Activated T-helper 1 cell treated with Interleukin-2 at 50 U/mL for 16 hours (primary cell): Measurements from ENCODE around the gene GCK.

ENCODE experiments used
- DNase-seq: peaks from one replicate; pipeline ENCODE4 v3.0.0-alpha.2; 2020; ENCODE audit warnings: low read depth

Gene GCK

GRCh38 chr7:44116789-44117666 lies 72.2 kb downstream of the GCK start:
- no peak for DNase-seq

DNA sequence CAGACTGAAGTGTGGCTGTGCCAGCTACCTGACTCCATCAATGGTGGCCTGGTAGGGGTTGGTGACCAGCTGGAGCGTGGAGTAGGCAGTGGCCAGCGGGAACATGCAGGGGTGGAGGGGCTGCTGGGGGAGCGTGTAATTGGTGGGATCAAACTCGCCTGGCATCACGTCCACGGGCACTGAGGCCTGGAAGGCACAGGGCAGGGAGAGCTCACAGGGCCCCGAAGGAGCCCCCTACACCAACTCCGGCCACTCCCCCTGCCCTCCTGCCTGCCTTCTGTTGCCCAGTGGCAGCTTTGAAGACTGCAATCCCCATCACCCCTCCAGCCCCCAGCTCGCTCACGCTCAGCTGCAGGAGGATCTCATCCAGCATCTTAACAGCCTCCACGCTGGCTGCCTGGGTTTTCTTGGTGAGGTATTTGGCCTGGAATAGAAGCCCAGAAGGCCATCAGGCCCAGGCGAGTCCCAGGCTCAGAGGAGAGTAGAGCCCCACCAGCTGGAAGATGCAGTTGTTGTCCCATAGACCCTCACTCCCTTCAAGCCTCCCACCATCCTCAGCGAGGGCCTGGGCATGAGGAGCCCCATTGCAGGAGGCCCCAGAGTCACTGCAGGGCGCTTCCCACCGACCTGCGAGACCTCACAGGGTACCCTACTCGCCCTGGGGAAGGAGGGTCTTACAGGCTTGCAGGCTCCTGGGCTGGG lies 73.0 kb downstream of the GCK start:
- DNase-seq: no peak

DNA sequence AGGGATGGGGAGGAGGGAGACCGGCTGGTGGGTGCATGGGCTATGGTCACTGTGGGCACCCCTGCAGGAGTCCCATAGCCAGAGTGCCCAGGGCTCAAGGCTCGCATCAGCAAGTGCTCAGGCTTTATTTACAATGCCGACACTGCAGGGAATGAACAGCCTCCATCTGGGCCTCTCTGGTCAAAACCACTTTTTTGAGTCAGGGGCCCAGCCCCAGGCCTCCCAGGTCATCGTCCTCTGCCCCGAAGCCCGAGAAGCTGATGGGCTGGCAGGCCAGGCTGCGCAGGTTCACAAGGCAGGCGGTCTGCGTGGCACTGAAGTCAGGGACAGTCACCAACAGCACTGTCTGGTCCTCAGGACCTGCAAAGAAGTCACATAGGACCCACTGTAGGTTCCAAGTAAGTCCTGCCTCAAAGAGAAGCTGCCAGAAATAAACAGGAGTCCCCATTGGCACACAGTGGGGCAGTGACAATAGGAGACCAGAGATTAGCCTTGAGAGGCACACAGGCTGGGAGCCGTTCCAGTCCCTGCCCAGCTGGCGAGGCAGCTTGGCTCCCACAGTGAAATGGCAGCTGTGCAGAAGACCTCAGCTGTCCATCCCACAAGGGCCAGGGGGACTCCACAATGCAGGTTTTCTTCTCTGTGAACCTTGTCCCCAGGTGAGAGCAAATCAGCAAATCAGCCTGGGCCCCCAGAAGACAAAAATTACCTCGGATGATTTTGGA lies 74.5 kb downstream of the GCK start:
- DNase-seq: no peak

DNA sequence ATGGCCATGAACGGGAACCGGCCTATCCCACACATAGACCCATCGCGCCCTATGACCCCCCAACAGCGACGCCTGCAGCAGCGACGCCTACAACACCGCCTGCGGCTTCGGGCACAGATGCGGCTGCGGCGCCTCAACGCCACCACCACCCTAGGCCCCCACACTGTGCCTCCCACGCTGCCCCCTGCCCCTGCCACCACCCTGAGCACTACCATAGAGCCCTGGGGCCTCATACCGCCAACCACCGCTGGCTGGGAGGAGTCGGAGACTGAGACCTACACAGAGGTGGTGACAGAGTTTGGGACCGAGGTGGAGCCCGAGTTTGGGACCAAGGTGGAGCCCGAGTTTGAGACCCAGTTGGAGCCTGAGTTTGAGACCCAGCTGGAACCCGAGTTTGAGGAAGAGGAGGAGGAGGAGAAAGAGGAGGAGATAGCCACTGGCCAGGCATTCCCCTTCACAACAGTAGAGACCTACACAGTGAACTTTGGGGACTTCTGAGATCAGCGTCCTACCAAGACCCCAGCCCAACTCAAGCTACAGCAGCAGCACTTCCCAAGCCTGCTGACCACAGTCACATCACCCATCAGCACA lies 75.4 kb downstream of the GCK start:
- no peak for DNase-seq

GRCh38 chr7:44112997-44113763 lies 76.1 kb downstream of the GCK start:
- DNase-seq: no peak

- no peak for DNase-seq
Measured at GRCh38 chr7:44112231-44112996, 76.8 kb downstream of the GCK start.

DNA sequence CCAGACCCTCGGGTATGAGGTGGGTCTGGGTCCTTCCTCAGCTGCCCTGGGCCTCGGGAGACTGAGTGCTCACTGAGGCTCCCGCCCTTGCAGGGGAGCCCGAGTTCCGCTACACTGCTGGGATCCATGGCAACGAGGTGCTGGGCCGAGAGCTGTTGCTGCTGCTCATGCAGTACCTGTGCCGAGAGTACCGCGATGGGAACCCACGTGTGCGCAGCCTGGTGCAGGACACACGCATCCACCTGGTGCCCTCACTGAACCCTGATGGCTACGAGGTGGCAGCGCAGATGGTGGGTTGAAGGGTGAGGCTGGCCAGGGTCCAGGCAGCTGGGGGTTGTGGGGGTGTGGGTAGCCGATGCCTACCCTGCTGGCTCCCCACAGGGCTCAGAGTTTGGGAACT lies 77.5 kb downstream of the GCK start:
- DNase-seq: no peak

GRCh38 chr7:44110719-44111635 lies 78.3 kb downstream of the GCK start:
- no peak for DNase-seq

GRCh38 chr7:44109991-44110390 lies 79.2 kb downstream of the GCK start:
- DNase-seq: no peak

DNA sequence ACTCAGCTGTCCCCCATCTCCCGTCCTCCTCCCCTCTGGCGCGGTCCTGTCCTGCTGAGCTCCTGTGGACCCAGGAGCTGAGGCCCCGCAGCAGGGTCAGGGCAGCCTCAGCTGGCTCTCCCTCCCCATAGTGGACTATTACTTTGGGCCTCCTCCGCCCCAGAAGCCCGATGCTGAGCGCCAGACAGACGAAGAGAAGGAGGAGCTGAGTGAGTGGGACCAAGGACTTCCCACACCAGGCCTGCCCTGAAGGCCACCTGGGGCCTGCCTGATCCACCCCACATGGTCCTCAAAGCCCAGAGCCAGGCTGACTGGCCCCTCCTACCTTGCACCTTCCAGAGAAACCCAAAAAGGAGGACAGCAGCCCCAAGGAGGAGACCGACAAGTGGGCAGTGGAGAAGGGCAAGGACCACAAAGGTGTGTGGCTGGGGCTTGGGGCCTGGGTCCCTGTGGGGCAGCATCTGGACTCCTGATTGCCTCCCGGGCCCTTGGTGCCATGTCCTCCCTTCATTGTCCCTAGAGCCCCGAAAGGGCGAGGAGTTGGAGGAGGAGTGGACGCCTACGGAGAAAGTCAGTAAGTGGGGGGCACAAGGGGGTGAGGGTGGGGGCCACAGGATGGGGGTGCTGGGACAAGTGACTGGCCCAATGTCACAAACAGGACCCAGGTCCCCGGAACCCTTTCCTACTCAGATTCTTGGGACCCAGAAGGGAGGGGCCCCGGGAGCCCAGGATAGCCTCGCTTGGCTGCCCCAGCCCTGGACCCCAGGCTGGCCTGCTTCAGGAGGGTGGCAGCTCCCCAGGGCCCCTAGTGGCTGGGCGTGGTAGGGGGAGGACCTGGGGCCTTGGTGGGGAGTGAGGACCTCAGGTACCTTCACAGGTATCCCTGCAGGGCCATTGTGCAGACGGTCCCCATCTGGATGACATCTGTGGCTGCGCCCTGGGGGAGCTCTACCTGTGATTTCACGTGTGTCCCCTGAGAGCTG lies 80.2 kb downstream of the GCK start:
- no peak for DNase-seq

- DNase-seq: no peak
Measured at GRCh38 chr7:44107961-44108767, 81.1 kb downstream of the GCK start.

GRCh38 chr7:44107116-44107960 lies 81.9 kb downstream of the GCK start:
- no peak for DNase-seq

- DNase-seq: no peak
Measured at GRCh38 chr7:44106311-44107065, 82.8 kb downstream of the GCK start.

DNA sequence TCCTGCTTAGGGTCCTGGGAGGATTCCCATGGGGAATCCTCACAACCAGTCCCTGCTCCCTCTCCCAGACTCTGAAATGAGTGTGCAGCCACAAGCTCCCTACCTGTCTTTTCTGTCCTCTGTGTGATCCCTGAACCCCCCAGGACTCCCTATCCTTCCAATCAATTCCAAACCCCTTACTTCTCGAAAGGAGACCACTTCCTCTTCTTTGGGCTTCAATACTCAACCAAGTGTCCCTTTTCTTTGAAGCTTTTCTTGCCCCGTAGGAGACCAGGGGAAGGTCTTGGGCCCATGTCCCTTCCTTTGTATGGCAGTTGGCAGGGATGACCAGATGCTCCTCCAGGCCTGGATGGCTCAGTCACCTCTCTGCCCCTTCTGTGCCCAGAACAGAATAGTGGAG lies 83.4 kb downstream of the GCK start:
- DNase-seq: no peak

DNA sequence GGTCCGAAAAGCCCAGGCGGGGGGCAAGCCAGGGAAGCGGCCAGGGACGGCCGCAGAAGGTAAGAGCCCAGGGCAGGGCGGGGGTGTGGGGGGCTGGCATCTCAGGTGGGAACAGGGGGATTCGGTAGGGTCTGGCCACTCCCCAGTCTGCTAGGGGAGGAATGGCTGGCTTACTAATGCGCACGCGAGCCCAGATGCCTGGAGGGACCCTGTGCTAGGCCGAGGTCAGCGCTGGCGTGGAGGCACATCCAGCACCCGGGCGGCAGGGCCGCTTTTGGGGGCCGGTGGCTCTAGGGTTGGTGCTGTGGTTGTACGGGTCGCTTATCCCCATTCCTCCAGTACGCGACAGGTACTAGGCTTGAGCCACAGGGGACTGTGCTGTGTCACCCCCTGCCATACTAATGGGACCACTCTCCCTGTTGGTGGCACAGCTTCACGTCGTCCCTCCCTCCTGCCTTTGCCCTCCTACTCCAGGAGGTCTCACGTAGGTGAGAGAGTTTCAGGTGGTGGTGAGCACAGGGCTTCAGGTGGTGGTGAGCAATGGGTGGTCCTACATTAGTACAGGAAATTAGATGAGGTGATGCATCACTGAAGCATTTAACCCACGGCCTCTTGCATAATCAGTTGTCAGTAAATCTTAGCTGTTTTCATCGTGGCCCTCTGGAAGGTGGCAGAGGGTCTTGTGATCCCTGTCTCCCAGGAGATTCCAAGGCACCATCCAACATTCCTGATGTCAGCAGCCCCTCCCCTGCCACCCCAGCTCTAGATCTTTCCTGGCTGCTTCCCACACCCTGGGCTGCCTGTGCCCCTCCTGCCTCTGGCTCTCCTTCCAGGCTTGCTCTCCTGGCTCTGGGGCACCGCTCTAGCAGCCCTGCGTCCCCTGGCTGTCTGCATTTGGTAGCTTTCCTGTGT lies 84.1 kb downstream of the GCK start:
- no peak for DNase-seq
